ENCODE results near the gene DEFB132.

Gene DEFB132

GRCh38 chr20:259981-260380, 2.5 kb downstream of the DEFB132 start:
- no peak for TF ChIP-seq CTCF (conservative IDR thresholded peaks at IDR 0.05; ENCODE audit: low read depth, low read length)
- no peak for DNase-seq (ENCODE audit: low read depth)
- H3K4me3 ChIP-seq (ENCODE audit: low read length): no peak overlapping the region

DNA sequence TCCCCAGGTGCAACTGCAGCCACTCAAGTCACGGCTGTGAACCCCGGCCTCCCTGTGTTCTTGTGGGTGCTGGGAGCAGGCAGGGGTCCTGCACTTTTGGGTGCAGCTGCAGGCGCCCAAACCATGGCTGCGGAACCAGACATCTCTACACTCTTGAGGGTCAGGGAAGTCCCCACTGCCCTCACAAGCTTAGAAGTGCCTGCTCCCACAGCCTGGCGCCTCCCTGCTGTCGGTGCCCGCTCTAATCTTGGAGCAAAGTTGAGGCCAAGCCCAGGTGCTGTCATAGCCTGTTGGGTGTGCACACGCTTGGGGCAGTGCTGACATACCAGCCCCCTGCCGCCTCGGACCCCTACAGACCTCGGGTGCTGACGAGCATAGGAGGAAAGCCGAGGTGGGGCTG, 6.2 kb downstream of the DEFB132 start:
- TF ChIP-seq CTCF (conservative IDR thresholded peaks at IDR 0.05; ENCODE audit: low read depth, low read length): no peak
- H3K4me3 ChIP-seq (ENCODE audit: low read length): no peak overlapping the region
- no peak for DNase-seq (ENCODE audit: low read depth)

GRCh38 chr20:266596-267562, 9.4 kb downstream of the DEFB132 start:
- peak overlapping the region; percentile 62 for H3K4me3 ChIP-seq (ENCODE audit: low read length)
- DNase-seq (ENCODE audit: low read depth): no peak
- TF ChIP-seq CTCF (conservative IDR thresholded peaks at IDR 0.05; ENCODE audit: low read depth, low read length): peak; percentile 90

- H3K4me3 ChIP-seq (ENCODE audit: low read length): no peak overlapping the region
- no peak for DNase-seq (ENCODE audit: low read depth)
- no peak for TF ChIP-seq CTCF (conservative IDR thresholded peaks at IDR 0.05; ENCODE audit: low read depth, low read length)
These were observed 13.0 kb downstream of the DEFB132 start for GRCh38 chr20:270517-270916.

GRCh38 chr20:271069-271468, 13.5 kb downstream of the DEFB132 start:
- DNase-seq (ENCODE audit: low read depth): no peak
- no peak for TF ChIP-seq CTCF (conservative IDR thresholded peaks at IDR 0.05; ENCODE audit: low read depth, low read length)
- no peak overlapping the region for H3K4me3 ChIP-seq (ENCODE audit: low read length)

DNA sequence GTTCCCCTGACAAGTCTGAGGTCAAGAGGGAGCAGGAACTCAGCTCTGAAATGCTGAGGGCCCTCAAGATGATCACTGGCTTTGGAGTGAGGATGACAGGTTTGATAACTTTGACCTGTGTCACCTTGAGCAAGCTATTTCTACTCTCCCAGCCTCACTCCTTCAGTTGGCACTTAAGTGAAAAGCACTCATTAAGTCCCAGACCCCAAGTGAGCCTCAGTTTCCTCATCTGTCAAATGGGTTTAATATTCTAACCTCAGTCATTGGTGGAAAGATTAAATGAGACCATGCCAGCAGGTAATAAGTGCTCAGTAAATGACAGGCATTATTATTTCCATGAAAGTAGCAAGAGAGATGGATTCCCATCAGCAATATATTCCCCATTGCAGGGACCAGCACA, 14.0 kb downstream of the DEFB132 start:
- no peak overlapping the region for H3K4me3 ChIP-seq (ENCODE audit: low read length)
- DNase-seq (ENCODE audit: low read depth): no peak
- no peak for TF ChIP-seq CTCF (conservative IDR thresholded peaks at IDR 0.05; ENCODE audit: low read depth, low read length)

GRCh38 chr20:272718-273117, 15.2 kb downstream of the DEFB132 start:
- no peak overlapping the region for H3K4me3 ChIP-seq (ENCODE audit: low read length)
- no peak for DNase-seq (ENCODE audit: low read depth)
- no peak for TF ChIP-seq CTCF (conservative IDR thresholded peaks at IDR 0.05; ENCODE audit: low read depth, low read length)
